ENCODE data around the gene WNK3. TPM values are rescaled to one million over a fixed set of nuclear protein-coding genes. Genes with fewer than 3 reads are reported as not detected.

Gene WNK3
- total RNA-seq, 1 donor from 2014 or later: 12.5 TPM

DNA sequence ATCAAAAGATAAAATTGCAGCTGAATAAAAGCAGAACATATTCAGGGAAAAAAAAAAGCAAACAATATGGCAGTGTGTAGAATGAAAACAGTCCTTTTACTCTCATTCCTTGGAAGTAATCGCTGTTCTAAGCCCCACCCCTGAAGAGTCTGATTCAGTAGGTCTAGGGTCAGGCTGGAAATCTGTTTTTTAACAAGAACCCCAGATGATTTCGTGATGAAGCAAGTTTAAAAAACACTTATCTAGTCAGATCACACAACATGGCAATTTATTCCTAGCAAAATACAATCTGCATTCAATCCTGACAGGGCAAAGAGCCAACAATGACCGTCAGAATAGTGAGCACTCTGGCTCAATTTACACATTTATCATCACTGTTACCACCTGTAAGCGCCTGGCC lies 190.9 kb downstream of the WNK3 start:
- Mint-ChIP-seq H3K4me1 (ENCODE audit: unreplicated experiment) (no peaks in the 10 kb centered on the region), H3K9me3 (ENCODE audit: unreplicated experiment) (no peaks in the 10 kb centered on the region), H3K27ac (ENCODE audit: unreplicated experiment) (no peak overlapping the region), H3K36me3 (ENCODE audit: low read depth, unreplicated experiment) (no peaks in the 10 kb centered on the region), H3K4me3 (ENCODE audit: unreplicated experiment) (no peak overlapping the region), H3K27me3 (ENCODE audit: unreplicated experiment) (no peaks in the 10 kb centered on the region)
- no peak for DNase-seq (ENCODE audit: low spot score)
- TF ChIP-seq, protein P1, sequence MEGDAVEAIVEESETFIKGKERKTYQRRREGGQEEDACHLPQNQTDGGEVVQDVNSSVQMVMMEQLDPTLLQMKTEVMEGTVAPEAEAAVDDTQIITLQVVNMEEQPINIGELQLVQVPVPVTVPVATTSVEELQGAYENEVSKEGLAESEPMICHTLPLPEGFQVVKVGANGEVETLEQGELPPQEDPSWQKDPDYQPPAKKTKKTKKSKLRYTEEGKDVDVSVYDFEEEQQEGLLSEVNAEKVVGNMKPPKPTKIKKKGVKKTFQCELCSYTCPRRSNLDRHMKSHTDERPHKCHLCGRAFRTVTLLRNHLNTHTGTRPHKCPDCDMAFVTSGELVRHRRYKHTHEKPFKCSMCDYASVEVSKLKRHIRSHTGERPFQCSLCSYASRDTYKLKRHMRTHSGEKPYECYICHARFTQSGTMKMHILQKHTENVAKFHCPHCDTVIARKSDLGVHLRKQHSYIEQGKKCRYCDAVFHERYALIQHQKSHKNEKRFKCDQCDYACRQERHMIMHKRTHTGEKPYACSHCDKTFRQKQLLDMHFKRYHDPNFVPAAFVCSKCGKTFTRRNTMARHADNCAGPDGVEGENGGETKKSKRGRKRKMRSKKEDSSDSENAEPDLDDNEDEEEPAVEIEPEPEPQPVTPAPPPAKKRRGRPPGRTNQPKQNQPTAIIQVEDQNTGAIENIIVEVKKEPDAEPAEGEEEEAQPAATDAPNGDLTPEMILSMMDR (IDR thresholded peaks at IDR 0.05; ENCODE audit: unreplicated experiment): no peak

DNA sequence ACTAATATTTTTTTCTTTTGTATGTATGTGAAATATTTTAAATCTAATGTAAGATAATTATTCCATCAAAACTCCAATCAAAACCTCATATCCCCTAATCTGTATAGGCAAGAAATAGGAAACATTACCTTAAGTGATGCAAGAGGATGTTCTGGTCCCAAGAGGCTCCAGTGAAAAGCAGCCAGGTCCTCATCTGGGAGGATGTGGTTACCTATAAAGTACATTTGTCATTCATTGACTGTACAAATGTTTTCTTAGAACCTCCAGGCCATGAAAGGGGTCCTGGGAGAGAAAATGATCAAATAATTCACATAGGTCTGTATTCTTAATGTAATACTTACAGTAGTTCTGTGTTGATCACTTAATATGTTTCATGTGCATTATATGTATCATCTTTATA lies 200.3 kb downstream of the WNK3 start:
- peaks cover 5% of the 10 kb centered on the region for H3K4me1 Mint-ChIP-seq (ENCODE audit: unreplicated experiment)

More for the DNA sequence above, 200.3 kb downstream of the WNK3 start:
- no peak for DNase-seq (ENCODE audit: low spot score)
- H3K9me3 Mint-ChIP-seq (ENCODE audit: unreplicated experiment): no peaks in the 10 kb centered on the region
- no peak overlapping the region for H3K27ac Mint-ChIP-seq (ENCODE audit: unreplicated experiment)
- no peaks in the 10 kb centered on the region for H3K27me3 Mint-ChIP-seq (ENCODE audit: unreplicated experiment)
- TF ChIP-seq, protein P1 (IDR thresholded peaks at IDR 0.05; ENCODE audit: unreplicated experiment): no peak
- no peak overlapping the region for H3K4me3 Mint-ChIP-seq (ENCODE audit: unreplicated experiment)
- no peaks in the 10 kb centered on the region for H3K36me3 Mint-ChIP-seq (ENCODE audit: low read depth, unreplicated experiment)

Other genes with a start within 250 kb of the WNK3 start
- 7.0 TPM for gene FAM120C, start 174.8 kb downstream of the WNK3 start, total RNA-seq (ENCODE audit: unreplicated experiment)
- gene TSR2, start 82.4 kb upstream of the WNK3 start, total RNA-seq (ENCODE audit: unreplicated experiment): 41.0 TPM
- gene FGD1, start 138.2 kb upstream of the WNK3 start, total RNA-seq (ENCODE audit: unreplicated experiment): 15.6 TPM
- gene GNL3L, start 172.2 kb upstream of the WNK3 start, total RNA-seq (ENCODE audit: unreplicated experiment): 32.7 TPM

Data from endothelial cell (in vitro differentiated cells).